Heart right ventricle (tissue), 16 donors: ENCODE data around the gene SKI. TPM values are rescaled to one million over a fixed set of nuclear protein-coding genes. Genes with fewer than 3 reads are reported as not detected.

Experiments used
- ATAC-seq, 8 donors: fragments of 200-7000 bp; cut with Tn5 transposase; one replicate each; pipeline ENCODE4 v1.9.1; 2020; ENCODE audit warnings: mild to moderate bottlenecking in 8 of 8, moderate library complexity in 8 of 8, moderate number of reproducible peaks in 1 of 8
- DNase-seq, 2 donors: peaks; one replicate each; pipeline ENCODE4 v3.0.0-alpha.2; 2020
- H3K27ac ChIP-seq, 10 donors: fragments of 200-600 bp; sonication (generic) in 2 of 10; one replicate each; pipeline versions ENCODE4 v1.5.0 to v1.8.0; 2020 to 2022; ENCODE audit warnings: mild to moderate bottlenecking in 3 of 10
- H3K27me3 ChIP-seq, 7 donors: fragments of 200-600 bp; one replicate each; pipeline ENCODE4 v1.8.0; 2021 to 2022; ENCODE audit warnings: mild to moderate bottlenecking in 2 of 7
- H3K36me3 ChIP-seq, 9 donors: fragments of 200-600 bp; sonication (generic) in 1 of 9; one replicate each; pipeline versions ENCODE4 v1.5.0 to v1.8.0; 2020 to 2022; ENCODE audit warnings: mild to moderate bottlenecking in 2 of 9
- H3K4me1 ChIP-seq, 9 donors: fragments of 200-600 bp; sonication (generic) in 1 of 9; one replicate each; pipeline versions ENCODE4 v1.5.0 to v1.8.0; 2020 to 2022; ENCODE audit warnings: mild to moderate bottlenecking in 4 of 9
- H3K4me3 ChIP-seq, 10 donors: fragments of 200-600 bp; sonication (generic) in 2 of 10; one replicate each; pipeline versions ENCODE4 v1.5.0 to v1.8.0; 2020 to 2022; ENCODE audit warnings: mild to moderate bottlenecking in 7 of 10, moderate library complexity in 2 of 10
- H3K9me3 ChIP-seq, 11 donors: fragments of 200-600 bp in 10 of 11; sonication (generic) in 2 of 11; one replicate each; pipeline versions ENCODE4 v1.5.0 to v1.8.0; 2013 to 2022; ENCODE audit warnings: mild to moderate bottlenecking in 2 of 11, control low read depth in 1 of 11, moderate library complexity in 1 of 11
- WGBS, 2 donors: extraction: QIAGEN DNeasy Blood & Tissue Kit; methylation state at CpG; one replicate each; pipeline ENCODE4 v1.1.7; 2013; ENCODE audit warnings: inconsistent platforms in 1 of 2; 5-methylcytosine and 5-hydroxymethylcytosine counted together
- intact Hi-C, 10 donors: fragments of 100-400 bp; cut with DNase I; formaldehyde crosslinking; loops; one replicate each; pipeline versions ENCODE4 v1.11.1 to v1.14.2; 2022
- polyA plus RNA-seq, 2 donors: library from polyadenylated mRNA; stranded (reverse); fragments of 200-250 nt; gene quantifications; one replicate each; pipeline ENCODE4 v1.2.3, GENCODE V29; 2013
- total RNA-seq, 10 donors: library from RNA; stranded (reverse); fragmentation: NEBNext Ultra II Directional in 3 of 10; extraction: Animal tissue kit (Norgen Biotek cat#: 25700) in 3 of 10; gene quantifications; one replicate each; pipeline versions ENCODE4 v1.2.1 to v1.2.4, GENCODE V29; 2021 to 2023
- TF ChIP-seq, protein P1 (sequence below), 9 donors: fragments of 200-600 bp; sonication (generic) in 2 of 9; IDR thresholded peaks; one replicate each; pipeline versions ENCODE4 v1.5.0 to v1.8.0; 2021 to 2022; ENCODE audit warnings: antibody characterized with exemption in 9 of 9, mild to moderate bottlenecking in 5 of 9, moderate library complexity in 1 of 9
- donor health status: Arrhythmogenic right ventricular cardiomyopathy.
- donor health status: ischemic (EF 13 %, LVEDD 7.1; RV severe dilation, severe dysfunction).
- donor health status: healthy with polysubstance abuse.
- donor health status: DM: no; HTN: yes; CAD: no.
- donor health status: DM: no; HTN: no; CAD: no.
- donor health status: ischemic (EF 25% LVEDD 6.9; RV normal size, moderate dysfunction).
- donor health status: ischemic (EF 25% LVEDD 5.7; RV mildly dilated, moderate dysfunction).
- donor health status: healthy.
- donor health status: DM: yes; HTN: yes; CAD: no.
- donor health status: Ischemic cardiomyopathy.
- donor health status: ischemic (EF 35%, LVEDD 5.7; RV mildly dilated, moderate dysfunction).
- donor health status: nonischemic (EF 11% LVEDD 7.7; RV severe dilation, severe dysfunction).
- donor health status: DM: yes; HTN: yes; CAD: no.
- donor health status: PGD.
- donor health status: ischemic (EF 29% LVEDD 5.4; RV normal size, mild dysfunction).
- donor health status: nonischemic (EF 23%, LVEDD 6.1; RV moderate dilation, normal function).

SKI gene
- total and polyA plus RNA-seq, 12 donors, result 13.8 to 50.9 (median 35.6) TPM

- DNase-seq, result no peak
- no peak overlapping the region for H3K4me3 ChIP-seq
- H3K27me3 ChIP-seq, result no peaks in the 10 kb centered on the region
- WGBS, 2 donors, result 84 to 86% methylated on average over 22 of the region's 22 CpGs
- peak overlapping the region; percentile 61 to 90 (median 82) for H3K27ac ChIP-seq
- intact Hi-C loops, result no loop called here
- H3K9me3 ChIP-seq, result peaks cover 0 to 31% (median 15%) of the 10 kb centered on the region in 11 donors
- peaks cover 33 to 97% (median 84%) of the 10 kb centered on the region in 9 donors for H3K4me1 ChIP-seq
- ATAC-seq, result peak in 2 of 8 donors; percentile 1 to 6
- peaks cover 0 to 10% (median 0%) of the 10 kb centered on the region in 9 donors for H3K36me3 ChIP-seq
- TF ChIP-seq, protein P1, sequence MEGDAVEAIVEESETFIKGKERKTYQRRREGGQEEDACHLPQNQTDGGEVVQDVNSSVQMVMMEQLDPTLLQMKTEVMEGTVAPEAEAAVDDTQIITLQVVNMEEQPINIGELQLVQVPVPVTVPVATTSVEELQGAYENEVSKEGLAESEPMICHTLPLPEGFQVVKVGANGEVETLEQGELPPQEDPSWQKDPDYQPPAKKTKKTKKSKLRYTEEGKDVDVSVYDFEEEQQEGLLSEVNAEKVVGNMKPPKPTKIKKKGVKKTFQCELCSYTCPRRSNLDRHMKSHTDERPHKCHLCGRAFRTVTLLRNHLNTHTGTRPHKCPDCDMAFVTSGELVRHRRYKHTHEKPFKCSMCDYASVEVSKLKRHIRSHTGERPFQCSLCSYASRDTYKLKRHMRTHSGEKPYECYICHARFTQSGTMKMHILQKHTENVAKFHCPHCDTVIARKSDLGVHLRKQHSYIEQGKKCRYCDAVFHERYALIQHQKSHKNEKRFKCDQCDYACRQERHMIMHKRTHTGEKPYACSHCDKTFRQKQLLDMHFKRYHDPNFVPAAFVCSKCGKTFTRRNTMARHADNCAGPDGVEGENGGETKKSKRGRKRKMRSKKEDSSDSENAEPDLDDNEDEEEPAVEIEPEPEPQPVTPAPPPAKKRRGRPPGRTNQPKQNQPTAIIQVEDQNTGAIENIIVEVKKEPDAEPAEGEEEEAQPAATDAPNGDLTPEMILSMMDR (IDR thresholded peaks at IDR 0.05), result no peak
Observed at GRCh38 chr1:2256435-2257244, 28.5 kb downstream of the SKI start.

DNA sequence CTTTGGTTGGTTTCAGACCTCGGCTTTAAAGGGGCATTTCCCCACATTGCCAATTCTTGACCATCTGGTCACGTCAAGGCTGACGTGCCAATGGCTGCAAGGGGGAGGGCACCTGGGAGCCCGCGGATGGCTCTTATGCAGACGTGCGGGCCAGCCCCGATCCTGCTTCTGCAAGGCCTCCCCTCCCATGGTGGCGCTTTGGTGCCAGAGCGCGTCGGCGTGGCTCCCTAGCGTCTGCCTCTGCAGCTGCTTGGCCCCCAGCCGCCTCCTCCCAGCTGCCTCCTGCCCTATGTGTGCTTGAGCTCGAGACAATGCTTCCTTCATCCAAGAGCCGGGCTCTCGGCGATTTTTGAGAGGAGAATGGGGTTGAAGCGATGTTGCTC, 29.1 kb downstream of the SKI start:
- intact Hi-C loops, result no loop called here
- peaks cover 0 to 10% (median 0%) of the 10 kb centered on the region in 9 donors for H3K36me3 ChIP-seq
- ATAC-seq, result peak in 3 of 8 donors; percentile 17 to 31 (median 30)
- peaks cover 29 to 91% (median 78%) of the 10 kb centered on the region in 9 donors for H3K4me1 ChIP-seq
- TF ChIP-seq, protein P1 (IDR thresholded peaks at IDR 0.05), result no peak
- no peak overlapping the region for H3K4me3 ChIP-seq
- DNase-seq, result no peak
- H3K27me3 ChIP-seq, result no peaks in the 10 kb centered on the region
- H3K27ac ChIP-seq, result peak overlapping the region in 5 of 10 donors; percentile 61 to 90 (median 82)
- WGBS, 2 donors, result 73 to 74% methylated on average over 20 of the region's 20 CpGs
- peaks cover 0 to 31% (median 15%) of the 10 kb centered on the region in 11 donors for H3K9me3 ChIP-seq

- Histone ChIP-seq H3K4me3 (no peak overlapping the region), H3K27me3 (no peaks in the 10 kb centered on the region), H3K4me1 (peaks cover 24 to 87% (median 73%) of the 10 kb centered on the region in 9 donors), H3K27ac (peak overlapping the region in 2 of 10 donors; percentile 14 to 15), H3K36me3 (peaks cover 0 to 7% (median 0%) of the 10 kb centered on the region in 9 donors), H3K9me3 (peaks cover 0 to 31% (median 15%) of the 10 kb centered on the region in 11 donors)
- ATAC-seq, result no peak
- DNase-seq, result no peak
- TF ChIP-seq, protein P1 (IDR thresholded peaks at IDR 0.05), result no peak
- intact Hi-C loops, result no loop called here
- WGBS, 2 donors, result 58 to 63% methylated on average over 13 of the region's 13 CpGs
Observed at GRCh38 chr1:2258122-2258681, 30.1 kb downstream of the SKI start.

- WGBS, 2 donors, result 86 to 94% methylated on average over 9 of the region's 9 CpGs
- ATAC-seq (no peak), DNase-seq (no peak)
- Histone ChIP-seq H3K9me3 (peaks cover 0 to 28% (median 15%) of the 10 kb centered on the region in 11 donors), H3K4me3 (no peak overlapping the region), H3K27ac (peak overlapping the region in 2 of 10 donors; percentile 14 to 15), H3K36me3 (no peaks in the 10 kb centered on the region), H3K4me1 (peaks cover 20 to 82% (median 67%) of the 10 kb centered on the region in 9 donors), H3K27me3 (no peaks in the 10 kb centered on the region)
- TF ChIP-seq, protein P1 (IDR thresholded peaks at IDR 0.05), result no peak
- intact Hi-C loops, result no loop called here
Observed at GRCh38 chr1:2258996-2259395, 30.9 kb downstream of the SKI start.
